ENCODE data around the gene CA14.
"Not testable (repeated sequence)": the region's sequence is repeated elsewhere in the genome, so short reads cannot be mapped to it uniquely, and the experiment has no call there.

The CA14 gene

DNA sequence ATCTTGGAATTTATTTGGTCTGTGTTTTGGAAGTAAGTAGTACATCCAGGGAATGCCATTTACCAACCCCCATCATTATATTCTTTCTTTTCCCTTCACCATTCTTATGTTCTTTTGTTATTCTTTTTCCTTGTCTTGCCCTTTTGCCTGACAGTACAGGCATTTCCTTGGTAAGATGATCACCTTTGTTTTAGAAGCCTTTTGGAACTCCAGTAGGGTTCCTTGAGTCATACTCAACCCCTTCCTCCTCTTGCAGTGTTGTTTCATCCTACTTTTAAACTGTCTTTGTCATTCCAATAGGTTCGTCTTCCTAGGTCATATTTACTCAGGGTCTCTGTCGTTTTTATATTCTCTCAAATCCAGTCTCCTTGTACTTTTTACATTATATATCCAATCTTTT lies 45.3 kb downstream of the CA14 start (continued):
- TF ChIP-seq, protein P1, sequence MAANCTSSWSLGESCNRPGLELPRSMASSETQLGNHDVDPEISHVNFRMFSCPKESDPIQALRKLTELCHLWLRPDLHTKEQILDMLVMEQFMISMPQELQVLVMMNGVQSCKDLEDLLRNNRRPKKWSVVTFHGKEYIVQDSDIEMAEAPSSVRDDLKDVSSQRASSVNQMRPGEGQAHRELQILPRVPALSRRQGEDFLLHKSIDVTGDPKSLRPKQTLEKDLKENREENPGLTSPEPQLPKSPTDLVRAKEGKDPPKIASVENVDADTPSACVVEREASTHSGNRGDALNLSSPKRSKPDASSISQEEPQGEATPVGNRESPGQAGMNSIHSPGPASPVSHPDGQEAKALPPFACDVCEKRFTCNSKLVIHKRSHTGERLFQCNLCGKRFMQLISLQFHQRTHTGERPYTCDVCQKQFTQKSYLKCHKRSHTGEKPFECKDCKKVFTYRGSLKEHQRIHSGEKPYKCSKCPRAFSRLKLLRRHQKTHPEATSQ (tag by site-specific recombination; IDR thresholded peaks at IDR 0.05): no peak

DNA sequence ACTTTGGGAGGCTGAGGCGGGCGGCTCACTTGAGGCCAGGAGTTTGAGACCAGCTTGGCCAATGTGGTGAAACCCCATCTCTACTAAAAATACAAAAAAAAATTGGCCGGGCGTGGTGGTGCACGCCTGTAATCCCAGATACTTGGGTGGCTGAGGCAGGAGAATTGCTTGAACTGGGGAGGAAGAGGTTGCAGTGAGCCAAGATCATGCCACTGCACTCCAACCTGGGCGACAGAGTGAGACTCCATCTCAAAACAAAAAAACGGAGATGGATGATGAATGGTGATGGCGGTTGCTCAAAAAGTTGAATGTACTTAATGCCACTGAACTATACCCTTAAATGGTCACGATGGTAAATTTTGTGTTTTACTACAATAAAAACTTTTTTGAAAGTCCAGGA lies 51.0 kb downstream of the CA14 start:
- CTCF ChIA-PET: not testable (repeated sequence)

DNA sequence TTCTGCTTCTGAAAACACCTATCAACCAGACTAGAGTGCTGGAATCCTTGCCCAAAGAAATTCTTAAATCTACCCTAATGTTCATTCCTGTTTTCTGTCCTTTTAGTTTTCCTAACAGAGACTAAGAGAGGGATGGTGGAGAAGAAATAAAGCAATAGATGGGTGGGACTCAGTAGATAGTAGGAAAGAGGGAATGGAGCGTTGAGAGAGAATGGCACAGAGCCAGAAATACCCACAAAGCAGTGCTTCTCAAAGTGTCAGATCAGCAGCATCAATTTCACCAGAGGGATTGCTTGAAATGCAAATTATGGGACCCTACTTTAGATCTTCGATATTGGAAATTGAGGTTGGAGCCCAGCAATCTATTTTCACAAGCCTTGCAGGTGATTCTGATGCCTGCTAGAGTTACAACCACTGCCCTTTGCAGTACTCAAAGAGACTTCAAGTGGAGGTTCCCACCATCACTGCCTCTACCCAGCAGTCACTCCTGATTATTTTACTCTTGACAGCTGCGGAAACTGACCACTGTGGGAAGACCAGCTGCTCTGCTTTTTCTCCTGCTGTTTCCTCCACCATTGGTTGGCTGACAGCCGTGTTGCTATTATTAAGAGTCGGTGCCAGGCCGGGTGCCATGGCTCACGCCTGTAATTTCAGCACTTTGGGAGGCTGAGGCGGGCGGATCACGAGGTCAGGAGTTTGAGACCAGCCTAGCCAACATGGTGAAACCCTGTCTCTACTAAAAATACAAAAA lies 52.4 kb downstream of the CA14 start:
- ChIA-PET POLR2A (interaction anchor here (0.6 kb wide), 1 partner anchor 54 kb away, joined by 3 read pairs; no protein-coding TSS in a partner anchor), CTCF (no interaction called here)
- Histone ChIP-seq H3K4me1 (ENCODE audit: control insufficient read depth, insufficient read depth, low read length) (no peaks in the 10 kb centered on the region), H3K4me3 (ENCODE audit: low read depth, low read length) (no peak overlapping the region), H3K27ac (ENCODE audit: extremely low read depth, low read depth, low read length) (no peak overlapping the region), H3K9me3 (ENCODE audit: control insufficient read depth, insufficient read depth, low read depth, low read length) (no peaks in the 10 kb centered on the region), H3K36me3 (ENCODE audit: control insufficient read depth in 2 of 2, insufficient read depth in 1 of 2, low read length in 2 of 2) (peaks cover 18 to 37% of the 10 kb centered on the region in 2 experiments)
- peak; percentile 43 for TF ChIP-seq ZNF366 (tag by site-specific recombination; conservative IDR thresholded peaks at IDR 0.05)
- TF ChIP-seq, protein P2, sequence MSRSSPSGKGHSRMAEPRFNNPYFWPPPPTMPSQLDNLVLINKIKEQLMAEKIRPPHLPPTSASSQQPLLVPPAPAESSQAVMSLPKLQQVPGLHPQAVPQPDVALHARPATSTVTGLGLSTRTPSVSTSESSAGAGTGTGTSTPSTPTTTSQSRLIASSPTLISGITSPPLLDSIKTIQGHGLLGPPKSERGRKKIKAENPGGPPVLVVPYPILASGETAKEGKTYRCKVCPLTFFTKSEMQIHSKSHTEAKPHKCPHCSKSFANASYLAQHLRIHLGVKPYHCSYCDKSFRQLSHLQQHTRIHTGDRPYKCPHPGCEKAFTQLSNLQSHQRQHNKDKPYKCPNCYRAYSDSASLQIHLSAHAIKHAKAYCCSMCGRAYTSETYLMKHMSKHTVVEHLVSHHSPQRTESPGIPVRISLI (tag by site-specific recombination; IDR thresholded peaks at IDR 0.05): no peak

More for the DNA sequence above, 51.0 kb downstream of the CA14 start:
- H3K27ac ChIP-seq (ENCODE audit: extremely low read depth, low read depth, low read length); H3K4me1 ChIP-seq (ENCODE audit: control insufficient read depth, insufficient read depth, low read length); H3K9me3 ChIP-seq (ENCODE audit: control insufficient read depth, insufficient read depth, low read depth, low read length); H3K4me3 ChIP-seq (ENCODE audit: low read depth, low read length): not testable (repeated sequence)
- POLR2A ChIA-PET: interaction anchor here (0.7 kb wide), 1 partner anchor 236 kb away, joined by 4 read pairs; no protein-coding TSS in a partner anchor
- H3K36me3 ChIP-seq (ENCODE audit: control insufficient read depth in 2 of 2, insufficient read depth in 1 of 2, low read length in 2 of 2): peaks cover 18 to 47% of the 10 kb centered on the region in 2 experiments

DNA sequence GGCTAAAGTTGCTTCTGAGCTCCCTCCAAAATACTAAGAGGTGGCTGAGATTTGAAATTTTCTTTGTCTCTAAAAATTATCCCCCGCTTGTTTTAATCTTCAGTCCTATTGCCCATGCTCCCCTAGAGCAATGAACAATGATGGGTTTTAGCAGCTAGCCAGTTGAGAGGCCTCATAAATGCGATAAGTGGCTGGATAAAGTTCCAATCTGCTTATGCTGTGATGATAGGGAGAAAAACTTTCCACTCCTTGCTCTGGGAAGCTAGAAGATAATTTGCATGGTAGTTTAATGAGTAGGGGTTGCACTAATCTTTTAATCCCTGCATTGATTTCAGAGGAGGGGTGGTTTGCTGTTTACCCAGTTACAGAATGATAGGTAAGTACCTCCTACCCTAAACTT lies 54.2 kb downstream of the CA14 start:
- ChIA-PET CTCF (interaction anchor here (2.1 kb wide), 1 partner anchor 56 kb away, joined by 8 read pairs; no protein-coding TSS in a partner anchor), POLR2A (interaction anchor here (1.2 kb wide), 2 partner anchors 9 to 10 kb away, joined by 4 to 5 read pairs; partner anchors contain the start of gene PRPF3)
- Histone ChIP-seq H3K4me3 (ENCODE audit: low read depth, low read length) (no peak overlapping the region), H3K9me3 (ENCODE audit: control insufficient read depth, insufficient read depth, low read depth, low read length) (no peaks in the 10 kb centered on the region), H3K27ac (ENCODE audit: extremely low read depth, low read depth, low read length) (no peak overlapping the region), H3K36me3 (ENCODE audit: control insufficient read depth in 2 of 2, insufficient read depth in 1 of 2, low read length in 2 of 2) (peaks cover 18 to 22% of the 10 kb centered on the region in 2 experiments), H3K4me1 (ENCODE audit: control insufficient read depth, insufficient read depth, low read length) (no peaks in the 10 kb centered on the region)
- TF ChIP-seq ZSCAN23 (tag by site-specific recombination; IDR thresholded peaks at IDR 0.05): no peak
- TF ChIP-seq, protein P3, sequence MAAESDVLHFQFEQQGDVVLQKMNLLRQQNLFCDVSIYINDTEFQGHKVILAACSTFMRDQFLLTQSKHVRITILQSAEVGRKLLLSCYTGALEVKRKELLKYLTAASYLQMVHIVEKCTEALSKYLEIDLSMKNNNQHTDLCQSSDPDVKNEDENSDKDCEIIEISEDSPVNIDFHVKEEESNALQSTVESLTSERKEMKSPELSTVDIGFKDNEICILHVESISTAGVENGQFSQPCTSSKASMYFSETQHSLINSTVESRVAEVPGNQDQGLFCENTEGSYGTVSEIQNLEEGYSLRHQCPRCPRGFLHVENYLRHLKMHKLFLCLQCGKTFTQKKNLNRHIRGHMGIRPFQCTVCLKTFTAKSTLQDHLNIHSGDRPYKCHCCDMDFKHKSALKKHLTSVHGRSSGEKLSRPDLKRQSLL (tag by site-specific recombination; IDR thresholded peaks at IDR 0.05): no peak
- no peak for TF ChIP-seq ZNF596 (tag by site-specific recombination; IDR thresholded peaks at IDR 0.05)
- TF ChIP-seq KLF1 (tag by site-specific recombination; IDR thresholded peaks at IDR 0.05): no peak
